B cell (primary cell): ENCODE measurements around the gene TDRKH. TPM values are rescaled to one million over a fixed set of nuclear protein-coding genes. Genes with fewer than 3 reads are reported as not detected.

Source experiments
- ATAC-seq: fragments of 200-7000 bp; cut with Tn5 transposase; one replicate; pipeline ENCODE4 v1.10.0; 2021; ENCODE audit warnings: low read depth, mild to moderate bottlenecking, moderate number of reproducible peaks, moderate library complexity
- CTCF ChIA-PET: fragments of 350-600 bp; sonication (Branson Sonifier 250); formaldehyde crosslinking; loops from one replicate; lab custom pipeline; 2021; ENCODE audit warnings: antibody characterized with exemption, inconsistent platforms; lab: Charles Lee
- POLR2A ChIA-PET: fragments of 350-600 bp; sonication (Branson Sonifier 250); formaldehyde crosslinking; loops from one replicate; lab custom pipeline; 2021; ENCODE audit warnings: antibody characterized with exemption; lab: Charles Lee
- DNase-seq: peaks from one replicate; pipeline ENCODE4 v3.0.0; 2013
- H2AFZ ChIP-seq: 2 replicates; pipeline ENCODE4 v1.6.1; 2012; ENCODE audit warnings: mild to moderate bottlenecking, low read depth, low read length; ENCODE audit not compliant: insufficient read depth, poor library complexity, severe bottlenecking
- H3K27ac ChIP-seq, 2 donors: 1 replicate in 1 of 2; 2 replicates in 1 of 2; pipeline ENCODE4 v1.5.1; 2012 to 2013; ENCODE audit warnings: low read length in 2 of 2, mild to moderate bottlenecking in 2 of 2, moderate library complexity in 1 of 2
- H3K27me3 ChIP-seq, 4 experiments: fragments of 200-600 bp in 1 of 4; sonication (generic) in 1 of 4; replicated peaks in 1 of 4; 1 replicate in 2 of 4; 2 replicates in 2 of 4; pipeline versions ENCODE4 v1.6.1 to v1.7.0; 2013 to 2016; ENCODE audit warnings: low read length in 3 of 4, mild to moderate bottlenecking in 2 of 4, mixed read lengths in 1 of 4, moderate library complexity in 1 of 4; ENCODE audit not compliant: insufficient read depth in 4 of 4, control insufficient read depth in 3 of 4; ENCODE audit errors: control extremely low read depth in 1 of 4
- H3K36me3 ChIP-seq, 2 experiments: replicated peaks in 1 of 2; 1 replicate in 1 of 2; 2 replicates in 1 of 2; pipeline versions ENCODE4 v1.6.1 to v1.7.1; 2013; ENCODE audit warnings: low read length in 1 of 2; ENCODE audit not compliant: insufficient read depth in 2 of 2, control insufficient read depth in 1 of 2; ENCODE audit errors: control extremely low read depth in 1 of 2, extremely low read depth in 1 of 2
- H3K4me1 ChIP-seq, 2 donors: fragments of 200-600 bp in 1 of 2; sonication (generic) in 1 of 2; 1 replicate in 1 of 2; 2 replicates in 1 of 2; pipeline versions ENCODE4 v1.5.1 to v1.6.1; 2013 to 2017; ENCODE audit warnings: low read length in 2 of 2; ENCODE audit not compliant: control insufficient read depth in 2 of 2, insufficient read depth in 2 of 2
- H3K4me2 ChIP-seq: replicated peaks from 2 replicates; pipeline ENCODE3; 2012; ENCODE audit warnings: mild to moderate bottlenecking, low read depth, low read length; ENCODE audit not compliant: poor library complexity, severe bottlenecking
- H3K4me3 ChIP-seq, 5 experiments: fragments of 200-600 bp in 1 of 5; sonication (generic) in 1 of 5; 1 replicate in 3 of 5; 2 replicates in 2 of 5; pipeline versions ENCODE4 v1.5.1 to v1.7.0; 2011 to 2016; ENCODE audit warnings: low read length in 4 of 5, mild to moderate bottlenecking in 4 of 5, low read depth in 2 of 5, control low read depth in 1 of 5, moderate library complexity in 1 of 5; ENCODE audit not compliant: insufficient read depth in 1 of 5; ENCODE audit errors: control extremely low read depth in 1 of 5, extremely low read depth in 1 of 5
- H3K79me2 ChIP-seq: fragments of 200-600 bp; sonication (generic); one replicate; pipeline ENCODE4 v1.6.0; 2016; ENCODE audit warnings: low read length; ENCODE audit not compliant: control insufficient read depth, insufficient read depth
- H3K9ac ChIP-seq: fragments of 200-600 bp; sonication (generic); 2 replicates; pipeline ENCODE4 v1.6.1; 2017; ENCODE audit warnings: mild to moderate bottlenecking, low read length, moderate library complexity
- H3K9me3 ChIP-seq, 3 donors: one replicate each; pipeline versions ENCODE4 v1.6.1 to v1.7.1; 2013; ENCODE audit warnings: low read length in 2 of 3; ENCODE audit not compliant: control insufficient read depth in 2 of 3, insufficient read depth in 1 of 3; ENCODE audit errors: control extremely low read depth in 1 of 3
- H4K20me1 ChIP-seq: 2 replicates; pipeline ENCODE4 v1.6.0; 2012; ENCODE audit warnings: mild to moderate bottlenecking, low read length; ENCODE audit not compliant: insufficient read depth, control insufficient read depth, poor library complexity, severe bottlenecking
- H3K27ac Mint-ChIP-seq: one replicate; pipeline ENCODE4 v1.8.0; 2021; ENCODE audit warnings: mixed read lengths
- H3K27me3 Mint-ChIP-seq: one replicate; pipeline ENCODE4 v1.8.0; 2021; ENCODE audit warnings: mixed read lengths
- H3K4me1 Mint-ChIP-seq: one replicate; pipeline ENCODE4 v1.8.0; 2021; ENCODE audit warnings: mixed read lengths
- H3K4me3 Mint-ChIP-seq: one replicate; pipeline ENCODE4 v1.8.0; 2021; ENCODE audit warnings: mixed read lengths
- H3K9me3 Mint-ChIP-seq: one replicate; pipeline ENCODE4 v1.8.0; 2022; ENCODE audit warnings: mixed read lengths; ENCODE audit not compliant: insufficient read depth
- CTCF ChIP-seq: fragments of 200-600 bp; IDR thresholded peaks from one replicate; pipeline ENCODE4 v1.8.0; 2022; ENCODE audit warnings: antibody characterized with exemption, mild to moderate bottlenecking
- EZH2 ChIP-seq: IDR thresholded peaks from 2 replicates; pipeline ENCODE4 v1.6.1; 2012; ENCODE audit warnings: borderline replicate concordance, low read depth, mild to moderate bottlenecking, moderate library complexity, low read length; ENCODE audit not compliant: insufficient read depth, poor library complexity, severe bottlenecking
- WGBS: methylation state at CpG from one replicate; pipeline ENCODE4 v1.1.5; 2013; ENCODE audit warnings: missing lambda C conversion rate; ENCODE audit not compliant: insufficient coverage; 5-methylcytosine and 5-hydroxymethylcytosine counted together
- intact Hi-C: fragments of 100-400 bp; cut with micrococcal nuclease; formaldehyde crosslinking; loops from one replicate; pipeline ENCODE4 v1.10.0; 2022
- polyA plus RNA-seq: library from polyadenylated mRNA; depleted of rRNA; stranded (reverse); fragments of >200 nt; gene quantifications from 2 replicates; pipeline ENCODE4 v1.2.3, GENCODE V29; 2012
- total RNA-seq, 2 donors: library from RNA; stranded (reverse); fragments of 120-200 nt in 1 of 2; gene quantifications; 1 replicate in 1 of 2; 2 replicates in 1 of 2; pipeline versions ENCODE4 v1.2.3 to v1.2.4, GENCODE V29; 2013 to 2022

The TDRKH gene
- total and polyA plus RNA-seq, 2 donors (not counting 1 experiment from before 2014, with no cell fraction given), result 2.0 to 13.3 TPM

- Histone ChIP-seq H3K4me2 (no peak overlapping the region), H3K79me2 (no peaks in the 10 kb centered on the region), H3K9me3 (peaks cover 0 to 3% (median 0%) of the 10 kb centered on the region in 3 donors), H3K27ac (no peak overlapping the region), H4K20me1 (no peaks in the 10 kb centered on the region), H3K4me3 (no peak overlapping the region), H3K4me1 (peaks cover 6 to 13% of the 10 kb centered on the region in 2 donors), H3K9ac (no peak overlapping the region), H2AFZ (no peak overlapping the region), H3K36me3 (no peaks in the 10 kb centered on the region), H3K27me3 (peaks cover 0 to 22% (median 2%) of the 10 kb centered on the region in 4 experiments)
- TF ChIP-seq CTCF, result no peak
- TF ChIP-seq EZH2, result no peak
- Mint-ChIP-seq H3K4me1 (peaks cover 5% of the 10 kb centered on the region), H3K27ac (no peak overlapping the region), H3K4me3 (no peak overlapping the region), H3K27me3 (peaks cover 18% of the 10 kb centered on the region), H3K9me3 (no peaks in the 10 kb centered on the region)
- CTCF ChIA-PET, result no interaction called here
- no peak for ATAC-seq
- 95% methylated on average over 7 of the region's 7 CpGs for WGBS
- DNase-seq, result no peak
- POLR2A ChIA-PET, result interaction anchor here (0.6 kb wide), 1 partner anchor 877 kb away, joined by 4 read pairs; no protein-coding TSS in a partner anchor
- intact Hi-C loops, result no loop called here
Measured at GRCh38 chr1:151801846-151802245, 11.5 kb upstream of the TDRKH start.

- H2AFZ ChIP-seq, result no peak overlapping the region
- Mint-ChIP-seq H3K9me3 (no peaks in the 10 kb centered on the region), H3K4me3 (no peak overlapping the region), H3K4me1 (peaks cover 5% of the 10 kb centered on the region), H3K27me3 (peaks cover 18% of the 10 kb centered on the region), H3K27ac (no peak overlapping the region)
- no peak overlapping the region for H3K4me2 ChIP-seq
- DNase-seq, result no peak
- no peaks in the 10 kb centered on the region for H4K20me1 ChIP-seq
- peaks cover 6 to 13% of the 10 kb centered on the region in 2 donors for H3K4me1 ChIP-seq
- 93% methylated on average over 12 of the region's 12 CpGs for WGBS
- ATAC-seq, result no peak
- H3K27me3 ChIP-seq, result peaks cover 0 to 22% (median 2%) of the 10 kb centered on the region in 4 experiments
- TF ChIP-seq EZH2 (no peak), CTCF (no peak)
- no peaks in the 10 kb centered on the region for H3K36me3 ChIP-seq
- ChIA-PET POLR2A (interaction anchor here (0.6 kb wide), 1 partner anchor 877 kb away, joined by 4 read pairs; no protein-coding TSS in a partner anchor), CTCF (no interaction called here)
- intact Hi-C loops, result no loop called here
- no peak overlapping the region for H3K4me3 ChIP-seq
- peaks cover 0 to 3% (median 0%) of the 10 kb centered on the region in 3 donors for H3K9me3 ChIP-seq
- no peaks in the 10 kb centered on the region for H3K79me2 ChIP-seq
- H3K27ac ChIP-seq, result no peak overlapping the region
- H3K9ac ChIP-seq, result no peak overlapping the region
Measured at GRCh38 chr1:151801310-151801820, 11.1 kb upstream of the TDRKH start.
